ENCODE results near the gene PPP3R1.

GRCh38 chr2:68141875-68142274 is 110.5 kb downstream of the PPP3R1 start:
- no peak for TF ChIP-seq CTCF (IDR thresholded peaks at IDR 0.05; ENCODE audit: insufficient read depth, low read length)
- no peak for TF ChIP-seq SPI1 (IDR thresholded peaks at IDR 0.05; ENCODE audit: borderline replicate concordance, low read depth)

Measured in HL-60 (cell line).